GM19193 (cell line): Measurements from ENCODE around the gene CGAS.

Experiments
- POLR2A ChIP-seq: IDR thresholded peaks from 4 replicates; pipeline ENCODE4 v1.6.1; 2011; ENCODE audit not compliant: insufficient read depth, insufficient read length; ENCODE audit errors: extremely low read depth

CGAS gene

GRCh38 chr6:73435236-73435635 lies 16.9 kb downstream of the CGAS start:
- TF ChIP-seq POLR2A, result no peak

GRCh38 chr6:73421534-73421933 lies 30.6 kb downstream of the CGAS start:
- no peak for TF ChIP-seq POLR2A

DNA sequence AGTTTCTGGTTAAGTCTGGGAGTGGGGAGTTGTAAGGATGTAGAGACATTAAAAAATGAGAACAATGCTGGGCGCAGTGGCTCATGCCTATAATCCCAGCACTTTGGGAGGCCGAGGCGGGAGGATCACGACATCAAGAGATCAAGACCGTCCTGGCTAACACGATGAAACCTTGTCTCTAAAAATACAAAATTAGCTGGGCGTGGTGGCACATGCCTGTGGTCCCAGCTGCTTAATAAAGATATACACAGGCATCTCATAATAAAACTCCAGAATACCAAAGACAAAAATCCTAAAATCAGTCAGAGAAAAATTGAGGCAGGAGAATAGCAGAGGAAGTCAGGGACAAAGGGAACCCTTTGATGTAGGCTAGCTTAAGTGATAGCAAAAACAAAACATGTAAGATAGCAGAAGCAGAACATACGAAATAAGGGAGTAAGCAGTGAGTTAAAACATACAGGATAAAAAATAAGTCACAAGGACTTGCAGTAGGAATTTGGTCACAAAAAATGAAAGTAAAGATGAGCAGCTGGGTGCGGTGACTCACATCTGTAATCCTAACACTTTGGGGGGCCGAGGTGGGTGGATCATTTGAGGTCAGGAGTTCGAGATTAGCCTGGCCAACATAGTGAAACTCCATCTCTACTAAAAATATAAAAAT lies 33.9 kb downstream of the CGAS start:
- no peak for TF ChIP-seq POLR2A

DNA sequence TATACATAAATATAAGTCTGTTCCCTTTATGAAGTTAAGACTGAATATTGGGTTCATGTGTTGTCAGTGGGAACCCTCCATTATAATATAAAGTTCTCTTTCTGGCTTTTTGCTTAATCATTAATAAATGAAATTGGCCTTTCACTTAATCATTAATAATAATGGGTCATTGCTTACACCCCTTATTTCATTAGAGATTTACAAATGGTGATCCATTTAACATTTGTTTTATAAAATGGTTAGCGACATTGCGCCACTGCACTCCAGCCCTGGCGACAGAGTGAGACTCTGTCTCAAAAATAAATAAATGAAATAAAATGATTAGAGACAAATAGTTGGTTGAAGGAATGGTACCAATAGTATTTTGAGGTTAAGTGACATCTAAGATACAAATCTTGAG lies 39.0 kb downstream of the CGAS start:
- no peak for TF ChIP-seq POLR2A

- no peak for TF ChIP-seq POLR2A
These were observed 42.7 kb downstream of the CGAS start for GRCh38 chr6:73409395-73409794.

GRCh38 chr6:73400656-73401055 lies 51.4 kb downstream of the CGAS start:
- TF ChIP-seq POLR2A, result no peak

DNA sequence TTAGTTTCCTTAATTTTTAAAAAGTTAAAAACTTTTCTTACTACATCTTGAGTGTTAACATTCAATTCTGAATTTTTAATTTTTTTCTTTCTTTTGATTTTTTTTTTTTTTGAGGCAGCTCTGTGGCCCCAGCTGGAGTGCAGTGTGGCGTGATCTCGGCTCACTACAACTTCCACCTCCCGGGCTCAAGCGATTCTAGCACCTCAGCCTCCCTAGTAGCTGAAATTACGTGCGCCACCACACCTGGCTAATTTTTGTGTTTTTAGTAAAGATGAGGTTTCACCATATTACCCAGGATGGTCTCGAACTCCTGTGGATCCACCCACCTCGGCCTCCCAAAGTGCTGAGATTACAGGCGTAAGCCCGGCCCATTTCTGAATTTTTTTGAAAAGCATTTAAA lies 56.2 kb downstream of the CGAS start:
- no peak for TF ChIP-seq POLR2A

DNA sequence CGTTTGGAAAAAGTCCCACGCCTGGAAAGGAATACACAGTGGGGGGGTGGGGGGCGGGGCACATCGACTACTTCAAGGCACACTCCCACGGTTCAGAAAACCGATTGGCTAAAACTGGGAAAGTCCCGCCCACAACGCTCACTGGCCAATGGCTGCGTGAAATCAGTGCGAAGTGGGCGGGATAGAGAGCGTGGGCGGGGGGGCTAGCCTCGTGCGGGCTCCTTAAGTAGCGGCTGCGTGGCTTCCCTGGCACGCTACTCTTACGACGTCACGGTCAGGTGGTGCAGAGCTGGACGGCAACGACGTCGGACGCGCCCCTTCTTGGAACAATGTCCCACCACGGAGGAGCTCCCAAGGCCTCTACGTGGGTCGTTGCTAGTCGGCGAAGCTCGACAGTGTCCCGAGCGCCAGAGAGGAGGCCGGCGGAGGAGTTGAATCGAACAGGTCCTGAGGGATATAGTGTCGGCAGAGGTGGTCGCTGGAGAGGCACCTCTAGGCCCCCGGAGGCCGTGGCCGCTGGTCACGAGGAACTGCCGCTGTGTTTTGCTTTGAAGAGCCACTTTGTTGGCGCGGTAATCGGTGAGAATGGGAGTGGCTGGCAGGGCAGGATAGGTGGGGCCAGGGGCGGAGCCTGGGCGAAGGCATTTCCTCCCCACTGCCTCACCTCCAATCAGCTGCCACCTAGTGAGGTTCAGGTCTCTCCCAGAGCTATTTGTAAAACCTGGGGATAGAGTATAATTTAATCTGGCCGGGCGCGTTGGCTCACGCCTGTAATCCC lies 57.3 kb downstream of the CGAS start, which contains the start of gene DDX43:
TSS of gene DDX43 (plus strand) at position 252 of the 778 bp plus-strand sequence. CDS start at position 330, 78 bp downstream.
- TF ChIP-seq POLR2A, result no peak

DNA sequence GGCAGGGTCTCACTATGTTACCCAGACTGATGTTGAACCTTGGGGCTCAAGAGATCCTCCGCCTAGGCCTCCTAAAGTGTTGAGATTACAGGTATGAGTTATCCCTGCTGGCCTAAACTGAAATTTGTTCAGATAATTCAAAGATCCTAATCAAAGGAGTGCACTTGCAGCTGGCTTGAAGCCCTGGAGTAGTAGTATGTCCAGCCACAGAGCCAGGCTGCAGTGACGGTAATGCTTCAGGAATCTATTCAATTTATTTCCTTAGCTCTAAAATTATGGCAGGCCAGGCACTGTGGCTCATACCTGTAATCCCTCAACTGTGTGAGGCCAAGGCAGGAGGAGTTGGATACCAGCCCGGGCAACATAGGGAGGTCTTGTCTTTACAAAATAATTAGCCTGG lies 58.8 kb downstream of the CGAS start:
- no peak for TF ChIP-seq POLR2A

GRCh38 chr6:73391675-73392074 lies 60.4 kb downstream of the CGAS start:
- TF ChIP-seq POLR2A, result no peak

GRCh38 chr6:73389854-73390253 lies 62.2 kb downstream of the CGAS start:
- TF ChIP-seq POLR2A, result no peak

DNA sequence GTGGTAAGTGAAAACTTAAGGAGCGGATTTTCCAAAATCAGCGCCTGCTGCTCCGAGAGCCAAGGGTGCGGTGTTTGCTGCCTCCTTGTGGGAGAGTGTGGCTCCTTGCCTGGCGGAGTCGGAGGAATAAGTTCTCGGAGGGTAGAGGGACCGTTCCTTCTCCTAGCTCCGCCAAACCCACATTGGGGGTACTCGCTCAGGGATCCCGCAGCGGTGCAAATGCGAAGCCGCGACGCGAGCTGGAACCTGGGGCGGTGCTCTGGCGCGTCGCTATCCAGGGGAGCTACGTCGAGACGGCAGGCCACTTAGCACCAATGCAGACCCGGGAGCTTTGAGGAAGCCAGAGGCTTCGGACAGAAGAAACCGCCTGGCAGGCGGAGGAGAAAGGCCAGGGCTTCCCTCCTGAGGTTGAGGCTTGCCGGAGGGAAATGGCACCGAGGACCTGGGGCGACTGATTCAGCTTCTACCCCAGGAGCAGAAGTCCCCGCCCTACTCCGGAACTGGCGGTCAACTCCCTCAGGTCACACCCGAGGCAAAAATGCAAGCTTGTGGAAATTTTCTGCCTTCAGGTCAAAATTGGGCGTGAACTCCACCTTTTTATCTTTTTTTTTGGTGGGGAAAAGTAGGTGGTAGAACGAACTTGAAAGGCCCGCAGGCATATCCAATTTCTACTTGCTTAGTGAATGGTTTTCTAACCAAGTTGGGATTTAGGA lies 63.1 kb downstream of the CGAS start:
- TF ChIP-seq POLR2A, result peak; percentile 42

GRCh38 chr6:73388433-73388799 lies 63.7 kb downstream of the CGAS start:
- no peak for TF ChIP-seq POLR2A

DNA sequence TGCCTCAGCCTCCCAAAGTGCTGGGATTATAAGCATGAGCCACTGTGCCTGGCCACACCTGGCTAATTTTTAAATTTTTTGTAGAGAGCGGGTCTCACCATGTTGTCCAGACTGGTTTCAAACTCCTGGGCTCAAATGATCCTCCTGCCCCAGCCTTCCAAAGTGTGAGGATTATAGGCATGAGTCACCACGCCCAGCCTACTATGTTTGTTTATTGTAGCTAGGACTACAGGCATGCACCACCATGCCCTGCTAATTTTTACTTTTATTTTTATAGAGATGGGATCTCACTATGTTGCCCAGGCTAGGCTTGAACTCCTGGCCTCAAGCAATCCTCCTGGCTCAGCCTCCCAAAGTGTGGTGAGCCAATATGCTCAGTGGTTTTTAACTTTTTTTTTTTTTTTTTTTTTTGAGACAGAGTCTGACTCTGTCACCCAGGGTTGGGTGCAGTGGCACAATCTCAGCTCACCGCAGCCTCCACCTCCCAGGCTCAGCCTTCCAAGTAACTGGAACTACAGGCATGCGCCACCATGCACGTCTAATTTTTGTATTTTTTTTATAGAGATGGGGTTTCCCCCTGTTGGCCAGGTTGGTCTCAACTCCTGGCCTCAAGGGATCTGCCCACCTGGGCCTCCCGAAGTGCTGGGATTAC lies 69.5 kb downstream of the CGAS start:
- TF ChIP-seq POLR2A, result no peak

DNA sequence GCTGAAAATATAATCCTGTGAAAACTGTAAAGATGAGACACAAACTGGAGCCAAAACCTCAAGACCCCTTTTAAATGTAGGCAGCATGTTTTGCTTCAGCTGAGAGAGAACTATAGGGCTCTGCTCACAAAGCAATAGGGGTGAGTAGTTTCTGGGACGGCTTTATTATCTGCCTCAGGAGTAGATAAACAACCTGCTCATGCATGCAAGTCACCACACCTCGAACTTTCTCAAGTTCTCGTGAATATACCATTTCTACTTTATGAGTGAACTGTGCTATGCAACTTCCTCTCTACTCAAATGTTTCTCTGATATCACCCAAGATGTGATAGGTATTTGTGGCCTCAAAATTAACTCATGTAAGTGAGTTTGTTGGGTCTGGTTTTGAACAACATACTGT lies 74.9 kb downstream of the CGAS start:
- no peak for TF ChIP-seq POLR2A
